ENCODE results near the gene CTU2.

CTU2 gene

GRCh38 chr16:88710556-88710955 is 4.3 kb downstream of the CTU2 start:
- Histone ChIP-seq H3K36me3 (peaks cover 17% of the 10 kb centered on the region), H3K27ac (no peak overlapping the region), H3K27me3 (no peaks in the 10 kb centered on the region), H3K4me1 (ENCODE audit: control insufficient read depth in 1 of 2, insufficient read depth in 1 of 2, low read depth in 1 of 2, low read length in 1 of 2) (peaks cover 10% of the 10 kb centered on the region in 2 experiments), H3K9me3 (no peaks in the 10 kb centered on the region), H3K4me3 (ENCODE audit: low read depth in 1 of 2, low read length in 1 of 2) (no peak overlapping the region)
- TF ChIP-seq CTCF (IDR thresholded peaks at IDR 0.05): no peak

- no peak for TF ChIP-seq CTCF (IDR thresholded peaks at IDR 0.05)
- Histone ChIP-seq H3K4me3 (ENCODE audit: low read depth in 1 of 2, low read length in 1 of 2) (no peak overlapping the region), H3K27ac (no peak overlapping the region), H3K36me3 (peaks cover 30% of the 10 kb centered on the region), H3K27me3 (no peaks in the 10 kb centered on the region), H3K4me1 (ENCODE audit: control insufficient read depth in 1 of 2, insufficient read depth in 1 of 2, low read depth in 1 of 2, low read length in 1 of 2) (peaks cover 5 to 6% of the 10 kb centered on the region in 2 experiments), H3K9me3 (no peaks in the 10 kb centered on the region)
Observed at GRCh38 chr16:88711750-88712340, 5.5 kb downstream of the CTU2 start.

GRCh38 chr16:88712362-88712979 is 6.2 kb downstream of the CTU2 start:
- Histone ChIP-seq H3K9me3 (no peaks in the 10 kb centered on the region), H3K27me3 (no peaks in the 10 kb centered on the region), H3K4me3 (ENCODE audit: low read depth in 1 of 2, low read length in 1 of 2) (no peak overlapping the region), H3K36me3 (peaks cover 34% of the 10 kb centered on the region), H3K27ac (no peak overlapping the region), H3K4me1 (ENCODE audit: control insufficient read depth in 1 of 2, insufficient read depth in 1 of 2, low read depth in 1 of 2, low read length in 1 of 2) (no peaks in the 10 kb centered on the region)
- TF ChIP-seq CTCF (IDR thresholded peaks at IDR 0.05): no peak

GRCh38 chr16:88713054-88713453 is 6.8 kb downstream of the CTU2 start:
- no peak for TF ChIP-seq CTCF (IDR thresholded peaks at IDR 0.05)
- no peak overlapping the region for H3K4me3 ChIP-seq (ENCODE audit: low read depth in 1 of 2, low read length in 1 of 2)
- H3K27me3 ChIP-seq: no peaks in the 10 kb centered on the region
- H3K4me1 ChIP-seq (ENCODE audit: control insufficient read depth in 1 of 2, insufficient read depth in 1 of 2, low read depth in 1 of 2, low read length in 1 of 2): no peaks in the 10 kb centered on the region
- H3K27ac ChIP-seq: no peak overlapping the region
- peaks cover 34% of the 10 kb centered on the region for H3K36me3 ChIP-seq
- H3K9me3 ChIP-seq: no peaks in the 10 kb centered on the region

GRCh38 chr16:88713568-88714419 is 7.5 kb downstream of the CTU2 start:
- no peaks in the 10 kb centered on the region for H3K9me3 ChIP-seq
- TF ChIP-seq CTCF (IDR thresholded peaks at IDR 0.05): no peak
- no peaks in the 10 kb centered on the region for H3K27me3 ChIP-seq
- no peak overlapping the region for H3K27ac ChIP-seq
- peaks cover 36% of the 10 kb centered on the region for H3K36me3 ChIP-seq
- no peak overlapping the region for H3K4me3 ChIP-seq (ENCODE audit: low read depth in 1 of 2, low read length in 1 of 2)
- H3K4me1 ChIP-seq (ENCODE audit: control insufficient read depth in 1 of 2, insufficient read depth in 1 of 2, low read depth in 1 of 2, low read length in 1 of 2): no peaks in the 10 kb centered on the region
